HG02885 (cell line): ENCODE results near the gene WLS.

Experiments
- ATAC-seq: cut with Tn5 transposase; IDR thresholded peaks from one replicate; pipeline ENCODE4 v1.9.1; 2021; ENCODE audit warnings: mild to moderate bottlenecking; ENCODE audit not compliant: unreplicated experiment, poor library complexity

WLS gene

DNA sequence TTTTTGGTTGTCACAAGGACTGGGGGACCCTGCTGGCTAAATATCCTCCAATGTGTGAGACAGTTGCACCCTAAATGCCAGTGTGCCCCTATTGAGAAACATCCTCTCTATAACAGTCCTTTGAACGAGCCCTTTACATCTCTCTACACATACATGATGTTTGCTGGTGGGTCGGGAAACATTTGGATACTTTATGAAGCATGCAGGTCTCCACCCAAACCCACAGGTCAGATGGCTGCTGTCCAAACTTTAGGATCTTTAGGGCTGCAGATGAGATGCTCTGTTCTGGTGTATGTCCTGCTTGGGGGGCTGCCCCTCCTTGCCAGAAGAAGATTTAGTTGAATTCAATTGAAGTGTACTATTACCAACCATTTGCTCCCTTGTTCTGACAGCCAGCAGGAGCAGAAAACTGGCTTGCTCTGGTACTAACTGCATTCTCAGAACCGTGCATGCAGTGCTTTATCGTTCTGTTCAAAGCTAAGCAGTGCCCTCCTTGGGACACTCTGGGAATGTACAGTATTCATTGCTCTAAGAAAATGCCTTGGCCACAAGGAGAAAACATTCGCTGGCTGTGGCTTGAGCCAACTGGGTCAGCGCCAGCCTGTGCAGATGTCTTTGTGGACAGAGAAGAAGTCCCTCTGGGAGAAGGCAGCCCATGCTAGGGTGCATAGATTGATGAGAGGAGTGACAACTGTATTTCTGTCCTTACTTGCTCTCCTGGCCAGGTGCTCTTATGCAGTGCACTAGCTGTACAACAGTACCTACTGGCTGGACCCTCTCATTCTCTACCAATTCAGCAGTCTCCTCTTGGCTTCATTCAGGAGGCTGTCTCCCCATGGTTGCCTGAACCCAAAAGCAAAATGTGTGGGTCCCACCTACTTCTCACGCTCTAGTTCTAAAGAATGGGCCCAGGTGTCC is 120.5 kb downstream of the WLS start:
- no peak for ATAC-seq

DNA sequence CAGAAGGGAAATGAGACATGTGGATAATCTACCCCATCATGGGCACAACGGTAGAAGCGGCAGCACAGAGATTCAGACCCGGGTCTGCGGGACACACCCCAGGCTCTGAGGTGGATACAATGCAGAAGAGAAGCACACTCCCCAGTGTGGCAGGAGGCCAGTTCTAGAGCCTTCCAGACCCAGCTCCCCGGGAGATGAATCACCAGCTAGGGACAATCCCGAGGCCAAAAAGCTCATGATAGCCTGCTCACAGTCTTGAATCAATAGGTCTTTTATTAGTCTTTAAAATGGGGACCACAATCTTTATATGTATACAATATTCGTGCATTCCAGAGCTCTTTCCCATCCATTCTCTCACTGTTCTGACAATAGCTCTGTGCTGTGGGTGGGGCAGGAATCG is 124.6 kb downstream of the WLS start:
- ATAC-seq: no peak

DNA sequence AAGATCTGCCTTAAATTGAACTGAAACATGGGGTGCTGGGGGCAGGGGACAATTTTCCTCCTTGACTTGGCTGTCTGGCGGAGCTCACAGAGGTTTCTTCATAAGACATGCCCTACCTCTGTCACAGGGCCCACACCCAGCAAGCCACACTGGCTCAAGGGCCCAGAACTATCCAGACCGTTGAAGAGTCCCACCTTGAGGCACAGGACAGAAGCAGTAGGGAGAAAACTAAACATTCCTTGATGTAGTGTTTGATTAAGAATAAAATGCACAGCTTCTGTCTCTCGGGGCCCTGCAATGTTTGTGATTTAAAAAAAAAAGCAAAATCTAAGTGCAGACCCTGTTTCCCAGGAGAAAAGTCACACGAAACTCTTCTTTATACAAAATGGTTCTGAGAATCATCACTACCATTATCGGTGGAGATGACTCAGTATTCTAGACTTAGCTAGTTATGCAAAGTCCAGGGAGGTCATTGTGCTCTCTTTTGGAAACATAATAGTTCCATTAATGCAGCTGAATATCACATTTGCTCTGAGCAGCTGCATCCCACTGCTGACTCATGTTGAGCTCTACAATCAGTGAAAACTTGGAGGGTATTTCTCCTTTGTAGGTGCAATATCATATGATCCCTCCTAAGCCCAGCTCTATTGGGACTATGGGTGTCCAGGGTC is 128.3 kb downstream of the WLS start:
- ATAC-seq: no peak

DNA sequence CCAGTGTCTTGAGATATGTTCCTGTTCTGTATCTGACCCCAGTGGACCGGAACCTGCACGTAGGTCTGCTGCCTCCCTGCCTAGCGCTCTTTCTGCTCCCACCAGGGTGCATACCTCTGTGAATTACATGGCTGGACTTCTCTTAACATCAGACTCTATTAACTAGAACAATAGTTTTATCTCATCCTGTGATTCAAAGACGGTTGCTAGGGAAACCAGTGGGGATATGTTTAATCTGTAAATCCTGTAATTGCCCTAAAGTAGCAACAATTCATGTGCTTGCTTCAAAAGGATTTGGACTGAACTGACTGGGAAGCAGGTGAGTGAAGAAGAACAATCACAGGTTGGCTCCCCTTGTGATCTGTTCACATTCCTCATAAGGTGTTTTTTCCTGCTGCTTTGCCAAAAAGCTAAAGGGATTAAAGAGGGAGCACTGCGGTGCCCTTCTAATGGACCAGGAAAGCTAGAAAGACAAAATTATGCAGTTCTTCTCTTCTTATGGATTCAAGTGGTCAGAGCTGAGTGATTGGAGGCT is 129.2 kb downstream of the WLS start:
- no peak for ATAC-seq

DNA sequence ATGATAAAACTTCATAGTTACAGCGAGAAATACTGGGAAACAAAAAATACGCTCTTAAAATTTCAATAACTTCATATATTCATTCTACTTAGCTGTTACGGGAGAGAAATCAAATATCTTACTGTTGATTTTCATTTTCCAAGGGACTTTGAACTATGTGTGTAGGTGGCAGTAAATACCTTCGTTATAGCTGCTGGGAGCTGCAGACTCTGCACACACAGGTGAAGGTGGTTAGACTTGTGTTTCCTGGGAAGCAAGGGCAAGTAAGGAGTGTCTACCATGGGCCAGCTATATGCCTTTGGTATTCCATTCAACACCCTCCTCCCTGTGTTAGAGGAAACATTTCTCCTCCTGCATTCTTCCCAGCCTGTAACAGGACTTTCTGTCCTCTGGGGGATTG is 130.5 kb downstream of the WLS start:
- ATAC-seq: no peak

DNA sequence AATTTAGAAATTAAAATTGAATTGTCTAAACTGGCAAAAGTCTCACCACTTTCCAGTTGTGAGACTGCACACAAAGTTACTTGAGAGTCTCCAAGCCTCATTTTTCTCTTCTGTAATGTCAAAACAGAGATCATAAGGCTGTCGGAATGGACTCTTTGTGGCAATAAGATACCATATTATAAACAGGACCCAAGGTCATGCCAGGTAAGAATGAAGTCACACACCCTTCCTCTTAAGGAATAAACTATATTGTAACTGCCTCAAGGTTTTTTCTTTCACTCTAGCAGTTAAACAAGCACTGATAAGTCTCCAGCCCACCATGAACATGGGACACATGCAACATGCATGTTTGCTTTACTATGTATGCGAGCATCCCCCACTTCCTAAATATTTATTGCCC is 131.8 kb downstream of the WLS start:
- no peak for ATAC-seq

DNA sequence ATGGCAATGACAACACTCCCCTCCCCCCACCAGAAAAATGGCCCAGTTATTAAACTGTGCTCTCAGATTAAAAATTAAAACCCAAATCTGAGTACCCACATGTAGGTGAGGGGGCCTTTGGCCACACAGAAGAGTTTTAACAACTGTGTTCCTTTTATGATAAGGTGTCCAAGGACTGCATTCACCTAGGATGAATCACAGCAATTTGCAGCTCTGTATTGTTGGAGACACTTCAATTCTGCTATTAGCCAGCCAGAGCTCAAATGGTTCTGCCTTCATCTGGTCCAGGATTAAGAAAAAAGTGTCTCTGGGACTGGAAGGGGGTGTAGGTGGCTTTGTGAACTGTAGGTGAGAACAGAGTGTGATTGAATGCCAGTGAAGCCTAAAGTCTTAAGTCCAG is 138.6 kb downstream of the WLS start:
- ATAC-seq: no peak

DNA sequence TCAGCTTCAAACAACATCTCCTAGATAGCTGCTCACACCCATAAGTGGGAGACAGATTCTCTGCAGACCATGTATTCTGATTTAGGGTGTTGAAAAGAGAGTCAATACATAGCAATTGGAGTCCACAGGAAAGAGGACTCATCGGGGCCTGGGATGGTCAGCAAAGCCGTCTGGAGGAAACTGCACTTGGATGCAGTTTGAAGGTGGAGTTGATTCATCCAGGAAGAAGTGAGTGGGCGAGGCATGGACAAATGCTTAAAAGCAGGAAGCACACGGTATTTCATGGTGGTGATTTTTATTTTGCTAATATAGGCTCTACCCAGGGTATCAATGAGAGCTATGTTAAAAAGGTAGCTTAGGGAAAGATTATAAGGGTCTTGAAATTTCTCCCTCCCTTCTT is 145.1 kb downstream of the WLS start:
- no peak for ATAC-seq

DNA sequence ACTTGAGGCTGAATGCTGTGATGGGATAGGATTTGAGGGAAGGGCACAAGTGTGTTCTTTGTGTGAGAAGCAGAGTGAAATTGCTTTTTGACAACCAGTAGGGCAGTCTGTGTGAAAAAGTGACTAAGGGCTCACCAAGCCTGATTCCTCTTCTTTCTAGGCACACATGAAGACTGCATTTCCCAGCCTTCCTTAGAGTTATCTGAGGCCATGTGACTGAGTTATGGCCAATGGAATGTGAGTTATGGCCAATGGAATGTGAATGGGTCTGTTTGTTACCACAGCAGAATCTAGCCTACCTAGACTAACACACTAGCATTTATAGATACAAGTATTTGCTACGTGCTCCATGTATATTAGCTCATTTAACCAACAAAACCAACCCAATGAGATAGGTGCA is 146.6 kb downstream of the WLS start:
- no peak for ATAC-seq

DNA sequence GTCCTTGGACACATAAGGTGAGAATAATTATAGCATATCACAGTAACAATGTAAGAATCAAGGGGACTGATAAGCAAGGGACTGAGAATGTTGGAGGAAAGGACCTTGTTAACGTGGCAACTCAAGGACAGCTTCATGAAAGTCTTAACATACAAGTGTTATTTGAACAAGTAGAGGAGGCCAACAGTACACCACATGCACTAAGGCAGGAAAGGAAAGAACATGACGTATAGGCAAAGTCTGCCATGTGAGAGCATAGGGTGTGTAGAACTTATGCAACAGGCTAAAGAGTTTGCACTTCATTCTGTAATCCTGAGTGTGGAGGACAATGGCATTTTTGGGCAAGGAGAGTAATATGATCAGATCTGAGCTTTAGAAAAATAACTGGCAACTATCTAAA is 148.6 kb downstream of the WLS start:
- no peak for ATAC-seq

DNA sequence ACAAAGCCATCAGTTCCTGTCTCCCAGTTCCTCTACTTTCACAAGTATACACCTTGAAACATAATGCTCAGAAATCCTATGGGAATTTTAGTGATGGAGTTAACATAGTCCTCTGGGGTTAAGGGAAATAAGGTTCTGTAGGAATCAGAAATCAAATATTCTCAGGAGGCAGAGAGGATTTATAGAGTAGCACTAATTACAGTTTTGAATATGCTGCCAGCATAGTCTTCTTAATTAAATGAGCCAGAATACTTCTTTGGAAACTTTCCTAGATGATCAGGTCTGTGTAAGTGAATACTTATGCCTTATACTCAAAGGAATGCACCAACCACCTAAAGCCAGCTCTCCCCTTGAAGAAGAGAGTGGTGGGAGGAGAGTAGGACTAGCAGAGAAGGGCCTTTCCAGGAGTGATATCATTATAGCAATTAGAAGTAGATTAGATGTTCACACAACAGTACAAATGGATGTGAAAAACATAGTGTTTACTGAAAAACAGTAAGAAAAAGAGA is 150.5 kb downstream of the WLS start:
- ATAC-seq: no peak

DNA sequence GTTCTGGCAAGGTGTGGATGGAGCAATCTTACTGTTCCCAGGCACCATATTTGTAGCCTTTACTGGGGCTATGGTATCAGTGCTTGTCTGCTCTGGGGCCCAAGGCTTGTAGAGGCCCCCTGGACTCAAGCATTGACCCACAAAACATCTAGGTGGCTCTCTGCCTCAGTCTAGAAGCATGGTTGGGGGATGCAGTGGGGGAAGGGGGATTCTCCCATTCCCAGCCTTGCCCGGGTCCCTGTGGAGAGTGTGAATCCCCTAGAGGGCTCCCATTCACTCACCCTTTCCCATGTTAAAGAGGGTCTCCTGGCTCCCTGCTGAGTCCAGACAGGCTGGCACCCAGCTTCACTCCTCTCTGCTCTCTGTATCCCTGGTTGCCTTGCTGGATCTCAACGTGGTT is 153.7 kb downstream of the WLS start:
- no peak for ATAC-seq
